ENCODE data around the gene FMO4. TPM values are rescaled to one million over a fixed set of nuclear protein-coding genes. Genes with fewer than 3 reads are reported as not detected.
"Not testable (repeated sequence)": the region's sequence is repeated elsewhere in the genome, so short reads cannot be mapped to it uniquely, and the experiment has no call there.

FMO4 gene, protein sequence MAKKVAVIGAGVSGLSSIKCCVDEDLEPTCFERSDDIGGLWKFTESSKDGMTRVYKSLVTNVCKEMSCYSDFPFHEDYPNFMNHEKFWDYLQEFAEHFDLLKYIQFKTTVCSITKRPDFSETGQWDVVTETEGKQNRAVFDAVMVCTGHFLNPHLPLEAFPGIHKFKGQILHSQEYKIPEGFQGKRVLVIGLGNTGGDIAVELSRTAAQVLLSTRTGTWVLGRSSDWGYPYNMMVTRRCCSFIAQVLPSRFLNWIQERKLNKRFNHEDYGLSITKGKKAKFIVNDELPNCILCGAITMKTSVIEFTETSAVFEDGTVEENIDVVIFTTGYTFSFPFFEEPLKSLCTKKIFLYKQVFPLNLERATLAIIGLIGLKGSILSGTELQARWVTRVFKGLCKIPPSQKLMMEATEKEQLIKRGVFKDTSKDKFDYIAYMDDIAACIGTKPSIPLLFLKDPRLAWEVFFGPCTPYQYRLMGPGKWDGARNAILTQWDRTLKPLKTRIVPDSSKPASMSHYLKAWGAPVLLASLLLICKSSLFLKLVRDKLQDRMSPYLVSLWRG
- total RNA-seq: 0.82 TPM

DNA sequence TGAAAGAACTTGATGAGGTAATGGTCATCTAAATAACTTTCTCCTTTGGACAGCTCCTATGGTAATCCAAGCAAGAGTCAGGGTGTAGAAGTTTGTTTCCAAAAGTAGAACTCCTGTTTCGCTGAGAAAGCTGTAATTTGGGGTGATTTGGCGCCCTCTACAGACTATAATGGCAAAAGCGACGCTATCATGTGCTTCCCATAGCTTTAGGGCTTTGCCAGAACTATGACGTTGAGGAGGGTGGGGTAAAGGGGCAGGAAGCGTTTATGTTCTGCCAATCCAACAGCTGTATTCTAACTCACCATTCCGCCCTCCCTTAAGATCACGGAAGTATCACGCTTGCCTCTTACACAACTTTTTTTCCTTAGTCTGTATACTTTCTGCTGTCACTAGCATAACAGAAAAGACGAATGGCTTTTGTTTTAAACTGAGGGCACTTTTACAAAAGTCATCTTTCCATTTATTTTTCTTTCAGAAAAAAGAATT lies at the start of gene FMO4:
Gene FMO4, plus strand, starts transcription at position 349 of the 486 bp plus-strand sequence. CDS start 5,643 bp downstream, outside the sequence.
- DNase-seq (ENCODE audit: low spot score in 2 of 2) (peak; percentile 54 to 77), FAIRE-seq (peak; percentile 95)

DNA sequence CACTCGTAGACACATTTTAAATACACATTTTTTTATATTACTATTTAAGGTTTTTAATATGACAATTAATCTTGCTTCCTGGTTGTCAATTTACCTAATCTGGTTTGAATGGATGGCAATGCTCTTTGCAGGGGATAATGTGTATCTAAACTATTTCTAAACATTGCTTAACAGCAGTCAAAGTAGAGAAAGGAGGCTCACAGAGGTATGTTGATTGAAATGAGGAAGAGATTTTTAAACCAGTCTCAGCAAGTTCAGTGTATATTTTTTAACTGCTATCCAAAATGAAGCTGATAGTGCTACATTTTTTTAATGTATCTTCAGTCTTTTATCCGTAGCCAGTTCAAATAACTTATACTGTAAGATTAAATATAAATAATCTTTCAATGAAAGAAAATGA lies 48.3 kb upstream of the FMO4 start:
- FAIRE-seq (no peak), DNase-seq (ENCODE audit: low spot score in 2 of 2) (no peak)

- DNase-seq (ENCODE audit: low spot score in 2 of 2) (no peak), FAIRE-seq (no peak)
These were observed 47.1 kb upstream of the FMO4 start for GRCh38 chr1:171266930-171267329.

DNA sequence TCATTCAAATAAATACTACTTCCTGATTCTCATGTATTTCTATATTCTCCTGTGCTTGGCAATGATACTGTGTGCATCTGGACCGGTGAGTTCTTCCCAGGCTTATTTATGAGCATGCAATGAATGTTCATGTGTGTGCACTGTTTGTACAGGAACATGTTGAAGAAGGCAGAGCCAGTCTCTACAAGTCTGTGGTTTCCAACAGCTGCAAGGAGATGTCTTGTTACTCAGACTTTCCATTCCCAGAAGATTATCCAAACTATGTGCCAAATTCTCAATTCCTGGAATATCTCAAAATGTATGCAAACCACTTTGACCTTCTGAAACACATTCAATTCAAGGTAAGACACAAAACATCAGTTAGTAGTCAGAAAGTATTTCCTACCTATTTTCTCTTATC lies 46.6 kb upstream of the FMO4 start:
- DNase-seq (ENCODE audit: low spot score in 2 of 2): no peak
- no peak for FAIRE-seq

DNA sequence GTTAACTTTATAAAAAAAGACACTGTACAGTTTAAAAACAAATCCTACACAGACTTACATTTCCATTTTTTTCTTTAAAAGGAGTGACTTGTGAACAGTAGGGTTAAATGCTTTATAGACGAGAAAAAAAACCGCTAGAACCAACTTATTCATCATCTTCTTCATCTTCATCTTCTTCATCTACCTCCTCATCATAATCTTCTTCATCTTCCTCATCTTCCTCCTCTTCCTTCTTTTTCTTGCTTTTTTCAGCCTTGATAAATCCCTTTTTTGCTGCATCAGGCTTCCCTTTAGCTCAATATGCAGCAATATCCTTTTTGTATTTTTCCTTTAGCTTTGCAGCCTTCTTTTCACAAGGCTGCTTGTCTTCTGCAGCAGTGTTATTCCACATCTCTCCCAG lies 43.2 kb upstream of the FMO4 start:
- FAIRE-seq: no peak

GRCh38 chr1:171277534-171277933 lies 36.4 kb upstream of the FMO4 start:
- DNase-seq (ENCODE audit: low spot score in 2 of 2): no peak
- no peak for FAIRE-seq

More for the DNA sequence above, 43.2 kb upstream of the FMO4 start:
- no peak for DNase-seq (ENCODE audit: low spot score in 2 of 2)

DNA sequence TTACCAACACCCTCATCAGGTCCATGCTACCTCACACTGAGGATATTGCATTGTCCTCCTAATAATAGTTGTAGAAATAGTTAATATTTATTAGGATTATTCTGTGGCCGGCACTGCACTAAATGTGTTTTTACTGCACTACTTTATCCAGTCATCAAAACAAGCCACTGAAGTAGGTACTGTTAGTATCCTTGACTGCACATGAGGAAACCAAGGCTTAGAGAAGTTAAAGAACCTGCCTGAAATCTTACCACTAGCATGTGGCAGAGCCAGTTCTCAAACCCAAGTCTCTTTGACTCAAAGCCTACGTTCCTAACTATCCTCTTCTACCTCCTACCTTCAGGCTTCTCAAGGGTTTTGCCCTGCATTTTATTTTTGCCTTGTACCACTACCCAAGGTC lies 34.7 kb upstream of the FMO4 start:
- no peak for FAIRE-seq
- DNase-seq (ENCODE audit: low spot score in 2 of 2): no peak

GRCh38 chr1:171279678-171280077 lies 34.3 kb upstream of the FMO4 start:
- no peak for FAIRE-seq

GRCh38 chr1:171280599-171280998 lies 33.4 kb upstream of the FMO4 start:
- FAIRE-seq: no peak

More at GRCh38 chr1:171279678-171280077, 34.3 kb upstream of the FMO4 start:
- DNase-seq (ENCODE audit: low spot score in 2 of 2): no peak

GRCh38 chr1:171286032-171286705 lies 27.8 kb upstream of the FMO4 start:
- no peak for FAIRE-seq
- DNase-seq (ENCODE audit: low spot score in 2 of 2): no peak

More at GRCh38 chr1:171280599-171280998, 33.4 kb upstream of the FMO4 start:
- no peak for DNase-seq (ENCODE audit: low spot score in 2 of 2)

- no peak for FAIRE-seq
- DNase-seq (ENCODE audit: low spot score in 2 of 2): no peak
These were observed 23.4 kb upstream of the FMO4 start for GRCh38 chr1:171290621-171291020.

GRCh38 chr1:171292799-171293198 lies 21.2 kb upstream of the FMO4 start:
- FAIRE-seq (no peak), DNase-seq (ENCODE audit: low spot score in 2 of 2) (no peak)

DNA sequence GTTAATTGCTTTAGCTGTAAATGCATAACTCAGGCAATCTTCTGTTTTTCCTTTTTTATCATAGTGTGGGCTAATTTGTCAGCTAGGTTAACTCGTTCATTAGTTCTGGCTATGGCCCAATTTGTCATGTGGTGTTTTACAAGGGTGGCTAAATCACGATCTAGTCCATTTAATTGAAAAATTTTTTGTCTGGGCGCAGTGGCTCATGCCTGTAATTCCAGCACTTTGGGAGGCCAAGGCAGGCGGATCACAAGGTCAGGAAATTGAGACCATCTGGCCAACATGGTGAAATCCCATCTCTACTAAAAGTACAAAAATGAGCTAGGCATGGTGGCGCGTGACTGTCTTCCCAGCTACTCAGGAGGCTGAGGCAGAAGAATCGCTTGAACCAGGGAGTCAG lies 18.6 kb upstream of the FMO4 start:
- not testable (repeated sequence) for DNase-seq (ENCODE audit: low spot score in 2 of 2); FAIRE-seq

DNA sequence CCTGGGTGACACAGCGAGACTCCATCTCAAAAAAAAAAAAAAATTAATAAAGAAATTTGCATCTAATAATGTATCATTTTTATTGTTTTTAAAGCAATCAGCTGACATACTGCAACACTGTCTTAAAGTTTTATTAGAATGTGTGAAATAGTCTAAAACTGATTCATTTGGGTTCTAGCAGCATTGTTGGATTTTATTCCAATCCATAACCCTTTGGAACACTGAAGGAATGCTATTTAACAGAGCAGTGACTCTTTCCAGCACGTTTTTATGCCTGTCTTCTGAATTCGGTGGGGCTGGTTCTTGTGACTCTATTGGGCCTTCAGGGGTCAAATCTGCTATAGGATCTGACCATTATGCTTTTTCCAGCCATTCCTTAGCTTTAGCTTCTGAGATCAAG lies 18.2 kb upstream of the FMO4 start:
- no peak for DNase-seq (ENCODE audit: low spot score in 2 of 2)
- no peak for FAIRE-seq

DNA sequence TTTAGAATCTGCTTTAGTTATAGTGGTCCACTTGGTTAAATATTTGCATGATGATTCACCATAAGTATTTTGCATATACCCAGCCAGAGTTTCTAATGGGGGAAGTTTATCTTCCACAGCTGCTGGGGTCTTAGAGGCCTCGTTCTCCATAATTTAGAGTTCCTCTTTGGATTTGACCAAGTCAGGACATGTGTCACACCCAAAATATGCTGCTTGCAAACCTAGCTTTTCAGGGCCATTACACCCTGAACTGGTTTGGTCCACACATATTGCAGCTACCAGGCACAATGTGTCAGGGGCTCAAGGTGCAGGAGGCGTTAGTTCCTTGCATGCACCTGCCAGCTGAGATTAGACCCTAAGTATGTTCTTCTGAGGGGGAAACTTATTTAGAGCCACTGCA lies 17.1 kb upstream of the FMO4 start:
- DNase-seq (ENCODE audit: low spot score in 2 of 2) (no peak), FAIRE-seq (no peak)

DNA sequence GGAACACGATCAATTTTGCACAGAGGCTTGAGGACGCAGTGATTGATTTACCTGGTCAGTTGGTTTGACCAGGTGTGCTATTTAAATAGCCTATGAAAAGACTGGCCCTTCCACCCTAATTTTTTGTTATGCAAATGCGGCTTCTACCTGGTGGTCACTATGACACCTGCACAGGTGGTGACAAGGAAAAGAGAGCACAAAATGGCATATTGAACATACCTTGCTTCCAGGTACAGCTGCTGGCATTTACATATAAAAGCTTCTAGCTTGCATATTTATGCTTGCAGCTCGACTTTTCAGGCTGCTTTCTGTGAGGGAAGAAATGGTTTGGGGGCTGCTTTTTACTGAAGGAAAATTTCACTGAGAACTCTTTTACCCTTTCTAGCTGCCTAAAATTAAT lies 15.3 kb upstream of the FMO4 start:
- FAIRE-seq (no peak), DNase-seq (ENCODE audit: low spot score in 2 of 2) (no peak)

GRCh38 chr1:171299342-171299741 lies 14.6 kb upstream of the FMO4 start:
- no peak for FAIRE-seq

DNA sequence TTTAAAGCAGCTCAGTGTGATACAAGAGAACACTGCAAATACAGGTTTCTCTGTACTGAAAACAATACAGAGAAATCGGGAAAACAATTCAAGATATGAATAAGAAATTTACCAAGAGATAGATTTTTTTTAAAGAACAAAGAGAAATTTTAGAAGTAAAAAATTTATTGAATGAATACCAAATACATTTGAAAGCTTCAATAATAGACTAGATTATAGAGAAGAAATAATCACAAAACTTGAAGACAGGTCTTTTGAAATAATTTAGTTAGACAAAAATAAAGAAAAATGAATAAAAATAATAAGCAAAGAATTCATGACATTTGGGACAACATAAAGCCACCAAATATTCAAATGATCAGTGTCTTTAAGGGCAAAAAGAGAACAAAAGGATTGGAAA lies 13.6 kb upstream of the FMO4 start:
- DNase-seq (ENCODE audit: low spot score in 2 of 2): no peak
- peak; percentile 45 for FAIRE-seq

More at GRCh38 chr1:171299342-171299741, 14.6 kb upstream of the FMO4 start:
- no peak for DNase-seq (ENCODE audit: low spot score in 2 of 2)

DNA sequence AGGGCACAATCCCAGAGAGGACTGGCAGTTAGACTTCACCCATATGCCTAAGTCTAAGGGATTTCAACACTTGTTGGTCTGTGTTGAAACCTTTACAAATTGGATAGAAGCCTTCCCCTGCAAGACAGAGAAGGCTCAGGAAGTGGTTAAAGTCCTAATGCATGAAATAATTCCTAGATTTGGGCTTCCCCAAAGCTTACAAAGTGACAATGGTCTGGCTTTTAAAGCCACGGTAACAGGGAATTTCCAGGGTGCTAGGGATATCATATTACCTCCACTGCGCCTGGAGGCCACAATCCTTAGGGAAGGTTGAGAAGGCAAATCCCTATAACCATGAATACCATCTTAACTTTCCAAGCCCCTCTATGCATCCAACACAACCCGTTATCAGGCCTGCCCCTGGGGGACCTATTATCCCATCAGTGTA lies 3.3 kb upstream of the FMO4 start:
- FAIRE-seq: no peak

DNA sequence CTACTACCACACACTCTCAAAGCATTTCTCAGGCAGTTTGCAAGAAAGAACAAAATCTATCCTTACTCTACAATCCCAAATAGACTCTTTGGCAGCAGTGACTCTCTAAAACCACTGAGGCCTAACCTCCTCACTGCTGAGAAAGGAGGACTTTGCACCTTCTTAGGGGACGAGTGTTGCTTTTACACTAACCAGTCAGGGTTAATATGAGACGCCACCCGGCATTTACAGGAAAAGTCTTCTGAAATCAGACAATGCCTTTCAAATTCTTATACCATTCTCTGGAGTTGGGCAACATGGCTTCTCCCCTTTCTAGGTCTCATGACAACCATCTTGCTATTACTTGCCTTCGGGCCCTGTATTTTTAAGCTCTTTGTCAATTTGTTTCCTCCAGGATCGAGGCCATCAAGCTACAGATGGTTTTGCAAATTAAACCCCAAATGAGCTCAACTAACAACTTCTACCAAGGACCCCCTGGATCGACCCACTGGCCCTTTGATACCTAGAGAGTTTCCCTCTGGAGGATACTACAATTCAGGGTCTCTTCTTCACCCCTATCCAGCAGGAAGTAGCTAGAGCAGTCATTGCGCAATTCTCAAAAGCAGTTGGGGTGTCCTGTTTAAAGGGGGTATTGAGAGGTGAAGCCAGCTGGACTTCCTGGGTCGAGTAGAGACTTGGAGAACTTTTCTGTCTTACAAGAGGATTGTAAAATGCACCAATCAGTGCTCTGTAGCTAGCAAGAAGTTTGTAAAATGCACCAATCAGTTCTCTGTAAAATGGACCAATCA lies 2.0 kb upstream of the FMO4 start:
- no peak for DNase-seq (ENCODE audit: low spot score in 2 of 2)
- no peak for FAIRE-seq

More for the DNA sequence above, 3.3 kb upstream of the FMO4 start:
- DNase-seq (ENCODE audit: low spot score in 2 of 2): no peak

Measured in frontal cortex (tissue), 4 donors.